Astrocyte (in vitro differentiated cells and primary cell): Measurements from ENCODE around the gene HGS.
A peak's percentile ranks its signal among the peaks of the same experiment; 100 is the strongest.

Experiments used
- EZH2 ChIP-seq: IDR thresholded peaks from 2 replicates; pipeline ENCODE4 v1.6.1; 2012; ENCODE audit warnings: mild to moderate bottlenecking, low read length, inconsistent platforms; ENCODE audit not compliant: insufficient read depth
- TF ChIP-seq, protein P1 (sequence below): IDR thresholded peaks from 2 replicates; pipeline ENCODE4 v1.5.1; 2011; ENCODE audit warnings: low read depth, mild to moderate bottlenecking, inconsistent platforms, low read length, moderate library complexity; ENCODE audit not compliant: insufficient read depth

- TF ChIP-seq, protein P1, sequence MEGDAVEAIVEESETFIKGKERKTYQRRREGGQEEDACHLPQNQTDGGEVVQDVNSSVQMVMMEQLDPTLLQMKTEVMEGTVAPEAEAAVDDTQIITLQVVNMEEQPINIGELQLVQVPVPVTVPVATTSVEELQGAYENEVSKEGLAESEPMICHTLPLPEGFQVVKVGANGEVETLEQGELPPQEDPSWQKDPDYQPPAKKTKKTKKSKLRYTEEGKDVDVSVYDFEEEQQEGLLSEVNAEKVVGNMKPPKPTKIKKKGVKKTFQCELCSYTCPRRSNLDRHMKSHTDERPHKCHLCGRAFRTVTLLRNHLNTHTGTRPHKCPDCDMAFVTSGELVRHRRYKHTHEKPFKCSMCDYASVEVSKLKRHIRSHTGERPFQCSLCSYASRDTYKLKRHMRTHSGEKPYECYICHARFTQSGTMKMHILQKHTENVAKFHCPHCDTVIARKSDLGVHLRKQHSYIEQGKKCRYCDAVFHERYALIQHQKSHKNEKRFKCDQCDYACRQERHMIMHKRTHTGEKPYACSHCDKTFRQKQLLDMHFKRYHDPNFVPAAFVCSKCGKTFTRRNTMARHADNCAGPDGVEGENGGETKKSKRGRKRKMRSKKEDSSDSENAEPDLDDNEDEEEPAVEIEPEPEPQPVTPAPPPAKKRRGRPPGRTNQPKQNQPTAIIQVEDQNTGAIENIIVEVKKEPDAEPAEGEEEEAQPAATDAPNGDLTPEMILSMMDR = no peak
- TF ChIP-seq EZH2 = peak; percentile 95
These were observed 35.7 kb upstream of the HGS start for GRCh38 chr17:81648013-81648706.
